Measurements from ENCODE around the gene INPPL1.
A peak's percentile ranks its signal among the peaks of the same experiment; 100 is the strongest.

Gene INPPL1

DNA sequence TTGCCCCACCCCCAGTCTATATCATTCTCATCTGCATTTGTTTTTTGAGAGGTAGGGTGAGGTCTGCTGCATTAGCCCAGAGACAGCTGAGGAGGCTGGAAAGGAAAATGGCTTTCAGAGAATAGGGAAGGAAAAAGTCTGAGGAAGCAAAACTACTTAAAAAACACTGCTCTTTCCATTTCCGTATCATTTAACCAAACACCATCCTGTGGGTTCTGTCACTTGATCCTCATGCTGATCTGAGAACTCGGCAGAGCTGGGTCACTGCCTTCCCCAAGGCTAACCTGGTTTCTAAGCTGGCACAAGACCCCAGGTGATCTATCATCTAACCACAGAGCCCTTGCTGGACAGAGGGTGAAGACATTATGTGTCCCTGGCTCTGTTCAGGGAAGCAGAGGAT is 6.7 kb upstream of the INPPL1 start:
- Histone ChIP-seq H3K27ac (ENCODE audit: low read length) (no peak overlapping the region), H3K4me1 (ENCODE audit: control insufficient read depth, insufficient read depth, low read length) (peaks cover 2% of the 10 kb centered on the region; the same call in 1 of the 2 replicates), H3K4me3 (ENCODE audit: low read length) (no peak overlapping the region), H3K9me3 (ENCODE audit: control insufficient read depth, insufficient read depth, low read length) (no peaks in the 10 kb centered on the region), H3K27me3 (ENCODE audit: control insufficient read depth, insufficient read depth, low read length) (no peaks in the 10 kb centered on the region), H3K36me3 (ENCODE audit: control insufficient read depth, insufficient read depth, low read length) (no peaks in the 10 kb centered on the region)
- no peak for DNase-seq (ENCODE audit: low read depth, low spot score)
- no CpG with 5 or more reads among the region's 2 CpGs for WGBS (ENCODE audit: insufficient coverage, insufficient read length)

DNA sequence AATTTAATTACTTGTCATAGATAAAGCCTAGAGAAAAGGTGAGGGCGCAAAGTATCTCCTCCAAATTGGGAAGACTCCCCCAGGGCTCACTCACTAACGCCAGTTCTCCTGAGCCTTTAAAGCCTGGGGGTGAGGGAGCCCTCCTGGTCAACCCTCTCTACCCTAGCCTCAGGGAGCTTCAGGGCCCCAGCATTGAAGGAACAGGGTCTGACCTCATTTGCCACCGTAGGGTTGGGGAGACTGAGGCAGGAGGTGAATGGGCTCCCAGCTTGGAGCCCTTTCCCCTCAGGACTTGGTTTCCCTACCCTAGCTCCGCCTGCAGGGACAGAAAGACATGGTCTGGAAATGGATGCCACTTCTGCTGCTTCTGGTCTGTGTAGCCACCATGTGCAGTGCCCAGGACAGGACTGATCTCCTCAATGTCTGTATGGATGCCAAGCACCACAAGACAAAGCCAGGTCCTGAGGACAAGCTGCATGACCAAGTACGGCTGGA is 6.3 kb upstream of the INPPL1 start:
- Histone ChIP-seq H3K36me3 (ENCODE audit: control insufficient read depth, insufficient read depth, low read length) (no peaks in the 10 kb centered on the region), H3K9me3 (ENCODE audit: control insufficient read depth, insufficient read depth, low read length) (no peaks in the 10 kb centered on the region), H3K27ac (ENCODE audit: low read length) (no peak overlapping the region), H3K4me3 (ENCODE audit: low read length) (no peak overlapping the region), H3K27me3 (ENCODE audit: control insufficient read depth, insufficient read depth, low read length) (no peaks in the 10 kb centered on the region), H3K4me1 (ENCODE audit: control insufficient read depth, insufficient read depth, low read length) (peaks cover 2% of the 10 kb centered on the region; the same call in 1 of the 2 replicates)
- no CpG with 5 or more reads among the region's 5 CpGs for WGBS (ENCODE audit: insufficient coverage, insufficient read length)
- no peak for DNase-seq (ENCODE audit: low read depth, low spot score)

DNA sequence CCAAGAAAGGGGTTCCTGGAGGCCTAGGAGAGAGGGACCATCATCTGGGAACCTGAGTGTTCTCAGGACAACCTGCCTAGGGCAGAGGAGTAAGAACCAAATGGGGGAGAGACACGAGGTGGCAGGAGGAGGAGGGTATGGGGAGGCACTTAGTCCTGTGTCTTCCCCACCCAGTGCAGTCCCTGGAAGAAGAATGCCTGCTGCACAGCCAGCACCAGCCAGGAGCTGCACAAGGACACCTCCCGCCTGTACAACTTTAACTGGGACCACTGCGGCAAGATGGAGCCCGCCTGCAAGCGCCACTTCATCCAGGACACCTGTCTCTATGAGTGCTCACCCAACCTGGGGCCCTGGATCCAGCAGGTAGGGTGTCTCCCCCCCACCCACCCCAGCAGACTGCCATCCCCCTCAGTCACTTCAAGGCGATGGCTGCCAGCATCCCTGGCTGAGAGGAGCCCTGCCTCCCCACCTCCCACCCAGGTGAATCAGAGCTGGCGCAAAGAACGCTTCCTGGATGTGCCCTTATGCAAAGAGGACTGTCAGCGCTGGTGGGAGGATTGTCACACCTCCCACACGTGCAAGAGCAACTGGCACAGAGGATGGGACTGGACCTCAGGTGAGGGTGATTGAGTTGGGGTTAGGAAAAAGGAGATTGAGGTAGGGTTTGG is 3.7 kb upstream of the INPPL1 start:
- H3K9me3 ChIP-seq (ENCODE audit: control insufficient read depth, insufficient read depth, low read length): no peaks in the 10 kb centered on the region
- no peaks in the 10 kb centered on the region for H3K36me3 ChIP-seq (ENCODE audit: control insufficient read depth, insufficient read depth, low read length)
- peaks cover 5% of the 10 kb centered on the region for H3K4me1 ChIP-seq (ENCODE audit: control insufficient read depth, insufficient read depth, low read length)
- H3K27ac ChIP-seq (ENCODE audit: low read length): no peak overlapping the region
- WGBS (ENCODE audit: insufficient coverage, insufficient read length): no CpG with 5 or more reads among the region's 10 CpGs
- H3K4me3 ChIP-seq (ENCODE audit: low read length): no peak overlapping the region
- DNase-seq (ENCODE audit: low read depth, low spot score): no peak
- H3K27me3 ChIP-seq (ENCODE audit: control insufficient read depth, insufficient read depth, low read length): no peaks in the 10 kb centered on the region

DNA sequence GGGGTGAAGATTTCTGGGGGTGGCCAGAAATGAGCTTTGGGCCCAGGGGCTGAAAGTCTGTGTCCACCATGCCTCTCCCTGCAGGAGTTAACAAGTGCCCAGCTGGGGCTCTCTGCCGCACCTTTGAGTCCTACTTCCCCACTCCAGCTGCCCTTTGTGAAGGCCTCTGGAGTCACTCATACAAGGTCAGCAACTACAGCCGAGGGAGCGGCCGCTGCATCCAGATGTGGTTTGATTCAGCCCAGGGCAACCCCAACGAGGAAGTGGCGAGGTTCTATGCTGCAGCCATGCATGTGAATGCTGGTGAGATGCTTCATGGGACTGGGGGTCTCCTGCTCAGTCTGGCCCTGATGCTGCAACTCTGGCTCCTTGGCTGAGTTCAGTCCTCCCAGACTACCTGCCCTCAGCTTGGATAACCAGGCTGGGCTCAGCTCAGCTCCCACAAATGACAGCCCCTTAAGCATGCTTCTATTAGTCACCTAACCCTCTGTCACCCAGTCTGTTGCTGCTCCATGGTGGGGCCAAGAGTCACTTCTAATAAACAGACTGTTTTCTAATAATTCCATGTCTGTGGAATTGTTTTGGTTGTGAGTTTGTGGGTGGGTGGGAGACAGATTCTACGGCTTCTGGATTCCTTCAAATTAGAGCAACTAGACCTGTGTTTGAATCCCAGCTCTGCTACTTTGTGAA is 3.0 kb upstream of the INPPL1 start:
- no peak overlapping the region for H3K4me3 ChIP-seq (ENCODE audit: low read length)
- DNase-seq (ENCODE audit: low read depth, low spot score): no peak
- no peaks in the 10 kb centered on the region for H3K27me3 ChIP-seq (ENCODE audit: control insufficient read depth, insufficient read depth, low read length)
- H3K27ac ChIP-seq (ENCODE audit: low read length): no peak overlapping the region
- no CpG with 5 or more reads among the region's 7 CpGs for WGBS (ENCODE audit: insufficient coverage, insufficient read length)
- no peaks in the 10 kb centered on the region for H3K9me3 ChIP-seq (ENCODE audit: control insufficient read depth, insufficient read depth, low read length)
- H3K36me3 ChIP-seq (ENCODE audit: control insufficient read depth, insufficient read depth, low read length): no peaks in the 10 kb centered on the region
- peaks cover 5% of the 10 kb centered on the region for H3K4me1 ChIP-seq (ENCODE audit: control insufficient read depth, insufficient read depth, low read length)

DNA sequence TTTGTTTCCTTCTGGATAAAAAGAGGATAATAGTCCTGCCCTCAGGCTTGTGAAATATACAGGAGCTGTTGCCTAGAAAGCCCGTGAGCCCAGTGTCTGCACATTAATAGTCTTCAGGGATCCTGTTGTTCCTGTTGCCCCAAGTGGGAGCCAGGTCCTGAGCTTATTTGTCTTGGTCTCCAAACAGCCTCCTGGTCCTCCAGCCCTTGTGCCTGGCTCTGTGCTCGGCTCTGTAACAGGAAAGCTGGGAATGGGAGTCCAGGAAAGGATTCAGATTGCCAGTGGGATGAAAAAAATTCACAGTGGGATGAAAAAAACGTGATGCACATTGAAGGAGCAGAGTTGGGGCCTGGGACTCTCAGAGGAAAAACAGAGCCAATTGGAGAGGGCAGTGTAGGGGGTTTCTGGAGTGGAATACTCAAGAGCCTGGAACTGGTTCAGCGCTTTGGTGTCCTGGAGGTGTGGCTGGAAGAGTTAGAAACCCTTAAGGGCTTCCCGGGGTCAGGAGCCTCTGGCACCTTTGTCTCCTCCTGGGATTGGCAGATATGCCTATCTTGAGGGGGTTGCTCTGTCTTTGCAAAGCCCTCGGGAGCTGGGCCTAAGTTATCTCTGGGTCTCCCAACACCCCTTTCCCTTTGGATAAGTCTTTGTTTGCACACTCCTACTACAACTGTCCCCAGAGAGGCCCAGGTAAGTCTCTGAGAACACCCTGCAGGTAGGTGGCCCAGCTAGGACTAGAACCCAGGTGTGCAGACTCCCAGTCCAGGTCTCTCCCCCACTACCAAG is 2.3 kb upstream of the INPPL1 start:
- H3K4me3 ChIP-seq (ENCODE audit: low read length): no peak overlapping the region
- H3K27ac ChIP-seq (ENCODE audit: low read length): no peak overlapping the region
- DNase-seq (ENCODE audit: low read depth, low spot score): no peak
- H3K4me1 ChIP-seq (ENCODE audit: control insufficient read depth, insufficient read depth, low read length): peaks cover 5% of the 10 kb centered on the region
- no peaks in the 10 kb centered on the region for H3K36me3 ChIP-seq (ENCODE audit: control insufficient read depth, insufficient read depth, low read length)
- no CpG with 5 or more reads among the region's 6 CpGs for WGBS (ENCODE audit: insufficient coverage, insufficient read length)
- H3K27me3 ChIP-seq (ENCODE audit: control insufficient read depth, insufficient read depth, low read length): no peaks in the 10 kb centered on the region
- no peaks in the 10 kb centered on the region for H3K9me3 ChIP-seq (ENCODE audit: control insufficient read depth, insufficient read depth, low read length)

DNA sequence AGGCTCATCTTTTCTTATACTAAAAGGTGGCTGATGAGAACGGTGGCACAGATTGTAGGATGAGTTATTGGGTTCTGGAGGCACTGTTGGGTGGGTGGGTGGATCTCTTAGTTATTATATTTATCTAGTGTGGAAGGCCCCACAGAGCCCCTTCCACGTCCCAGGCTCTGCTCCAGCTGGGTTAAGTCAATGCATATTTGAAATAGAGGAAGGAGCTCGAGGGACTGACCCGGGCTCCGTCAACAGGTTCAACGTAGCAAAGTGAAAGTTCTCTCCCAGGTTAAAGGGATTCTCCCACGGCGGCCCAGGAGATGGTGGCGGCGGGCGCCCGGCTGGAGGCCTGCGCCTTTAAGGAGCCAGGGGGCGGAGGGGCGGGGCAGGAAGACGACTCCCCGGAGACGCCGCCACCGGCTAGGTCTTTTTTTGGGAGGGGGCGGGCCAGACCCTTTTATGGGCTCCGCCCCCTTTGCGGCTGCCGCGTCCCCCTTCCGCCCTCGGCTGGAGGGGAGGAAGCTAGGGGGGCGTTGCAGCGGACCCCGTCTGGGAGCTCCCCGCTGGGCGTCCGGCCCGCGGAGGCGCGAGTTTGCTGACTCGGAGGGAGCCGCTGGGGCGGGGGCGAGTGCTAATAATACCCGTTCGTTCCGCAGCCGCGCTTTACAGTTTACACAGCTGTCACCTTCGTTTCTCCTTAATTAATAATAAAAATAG is 1.5 kb upstream of the INPPL1 start:
- H3K4me3 ChIP-seq (ENCODE audit: low read length): peak overlapping the region; percentile 64; the same call in 1 of the 2 replicates
- whole genome bisulfite sequencing (ENCODE audit: insufficient coverage, insufficient read length): no CpG with 5 or more reads among the region's 47 CpGs
- DNase-seq (ENCODE audit: low read depth, low spot score): peak; percentile 71
- peaks cover 5% of the 10 kb centered on the region for H3K4me1 ChIP-seq (ENCODE audit: control insufficient read depth, insufficient read depth, low read length)
- H3K27ac ChIP-seq (ENCODE audit: low read length): no peak overlapping the region
- no peaks in the 10 kb centered on the region for H3K27me3 ChIP-seq (ENCODE audit: control insufficient read depth, insufficient read depth, low read length)
- no peaks in the 10 kb centered on the region for H3K36me3 ChIP-seq (ENCODE audit: control insufficient read depth, insufficient read depth, low read length)
- H3K9me3 ChIP-seq (ENCODE audit: control insufficient read depth, insufficient read depth, low read length): no peaks in the 10 kb centered on the region

DNA sequence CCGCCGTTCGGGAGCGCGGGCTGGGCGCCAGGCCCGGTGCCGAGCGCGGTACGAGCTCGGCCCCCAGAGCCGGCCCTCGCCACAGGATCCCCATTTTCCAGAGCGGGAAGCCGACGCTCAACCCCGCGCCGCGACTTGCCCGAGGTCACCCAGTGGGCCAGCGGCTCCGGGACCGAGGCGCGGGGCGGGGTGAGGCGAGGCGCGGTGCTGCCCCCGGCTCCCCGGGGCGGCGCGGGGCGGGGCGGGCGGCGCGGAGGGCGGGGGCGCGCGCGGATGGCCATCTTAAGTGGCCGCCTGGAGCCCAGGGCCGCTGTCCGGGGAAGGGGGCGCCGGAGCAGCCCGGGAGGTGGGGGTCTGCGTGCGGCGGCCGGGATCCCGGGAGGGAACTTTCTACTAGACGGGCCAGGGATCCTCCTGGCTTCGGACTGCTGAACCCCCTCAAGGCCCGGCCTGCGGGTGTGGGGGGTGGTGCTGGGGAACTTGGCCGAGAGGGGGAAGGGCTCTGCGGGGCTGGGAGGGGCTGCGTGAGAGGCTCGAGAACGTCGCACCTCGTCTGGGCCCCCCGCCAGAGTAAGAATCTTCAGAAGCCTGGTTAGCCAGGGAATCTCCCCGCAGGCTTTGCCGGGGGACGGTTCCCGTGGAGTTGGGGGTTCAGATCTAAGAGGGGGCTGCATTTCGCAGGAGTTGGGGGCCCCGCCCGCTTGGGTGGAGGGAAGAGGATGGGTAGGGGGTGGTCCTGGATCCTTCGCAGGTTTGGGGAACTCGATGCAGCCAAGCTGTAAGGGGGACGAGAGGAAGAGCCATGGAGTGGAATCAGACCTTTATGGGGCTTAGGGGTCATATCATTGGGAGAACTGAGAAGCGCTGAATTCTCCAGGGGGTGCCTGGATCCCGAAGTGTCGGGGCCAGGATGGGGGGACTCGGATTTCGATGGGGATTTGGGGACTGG is 678 bp upstream of the INPPL1 start:
- Histone ChIP-seq H3K4me1 (ENCODE audit: control insufficient read depth, insufficient read depth, low read length) (peaks cover 5% of the 10 kb centered on the region), H3K27ac (ENCODE audit: low read length) (no peak overlapping the region), H3K36me3 (ENCODE audit: control insufficient read depth, insufficient read depth, low read length) (peaks cover 5% of the 10 kb centered on the region; the same call in 1 of the 2 replicates), H3K9me3 (ENCODE audit: control insufficient read depth, insufficient read depth, low read length) (no peaks in the 10 kb centered on the region), H3K4me3 (ENCODE audit: low read length) (peak overlapping the region; percentile 64; the same call in 1 of the 2 replicates), H3K27me3 (ENCODE audit: control insufficient read depth, insufficient read depth, low read length) (no peaks in the 10 kb centered on the region)
- no CpG with 5 or more reads among the region's 84 CpGs for WGBS (ENCODE audit: insufficient coverage, insufficient read length)
- no peak for DNase-seq (ENCODE audit: low read depth, low spot score)

DNA sequence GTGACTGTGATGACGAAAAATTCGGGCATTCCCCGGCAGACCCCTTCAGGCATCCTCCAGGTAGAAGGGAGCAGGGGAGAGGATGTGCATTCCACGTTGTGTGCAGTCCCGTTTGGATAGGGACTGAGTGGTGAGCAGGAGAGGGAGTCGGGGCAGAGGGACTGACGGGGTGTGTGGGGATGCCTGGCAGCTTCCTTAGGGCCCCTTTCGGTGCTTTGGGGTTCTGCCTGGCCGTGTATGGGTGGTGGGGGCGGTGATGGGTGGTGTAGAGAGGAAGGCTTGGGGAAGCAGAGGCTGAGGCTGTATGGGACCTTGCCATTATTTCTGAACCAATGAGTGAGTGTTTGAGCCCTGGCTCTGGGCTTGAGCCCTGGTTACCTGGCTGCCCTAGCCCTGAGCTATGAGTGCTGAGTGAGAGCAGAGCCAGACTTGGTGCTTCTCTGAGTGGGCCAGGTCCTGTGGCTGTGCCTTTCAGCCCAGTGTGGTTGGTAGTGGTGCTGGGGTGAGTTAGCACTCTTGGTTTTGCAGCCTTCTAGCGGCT is 914 bp downstream of the INPPL1 start:
- Histone ChIP-seq H3K4me1 (ENCODE audit: control insufficient read depth, insufficient read depth, low read length) (peaks cover 5% of the 10 kb centered on the region), H3K27ac (ENCODE audit: low read length) (no peak overlapping the region), H3K9me3 (ENCODE audit: control insufficient read depth, insufficient read depth, low read length) (no peaks in the 10 kb centered on the region), H3K36me3 (ENCODE audit: control insufficient read depth, insufficient read depth, low read length) (peaks cover 20% of the 10 kb centered on the region), H3K4me3 (ENCODE audit: low read length) (peak overlapping the region; percentile 64; the same call in 1 of the 2 replicates), H3K27me3 (ENCODE audit: control insufficient read depth, insufficient read depth, low read length) (no peaks in the 10 kb centered on the region)
- no peak for DNase-seq (ENCODE audit: low read depth, low spot score)
- no CpG with 5 or more reads among the region's 11 CpGs for WGBS (ENCODE audit: insufficient coverage, insufficient read length)

DNA sequence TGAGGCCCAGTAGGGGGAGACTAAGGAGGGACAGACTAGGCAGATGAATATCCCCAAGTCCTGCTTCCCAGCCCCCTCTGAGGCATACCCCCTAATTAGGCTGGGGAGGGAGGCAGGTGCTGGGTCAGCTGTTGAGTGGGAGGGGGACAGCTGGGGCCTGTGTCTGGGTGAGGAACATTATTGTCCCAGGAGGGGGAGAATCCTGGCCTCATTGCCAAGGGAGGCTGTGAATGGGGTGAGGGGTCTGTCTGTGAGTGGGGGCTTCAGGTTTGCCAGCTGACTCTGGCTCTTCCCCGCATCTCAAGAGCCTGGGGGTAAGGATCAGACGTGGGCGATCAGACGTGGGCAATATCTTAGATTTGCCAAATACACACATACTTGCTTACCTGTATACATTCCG is 2.1 kb downstream of the INPPL1 start:
- WGBS (ENCODE audit: insufficient coverage, insufficient read length): no CpG with 5 or more reads among the region's 5 CpGs
- peaks cover 30% of the 10 kb centered on the region for H3K36me3 ChIP-seq (ENCODE audit: control insufficient read depth, insufficient read depth, low read length)
- H3K27ac ChIP-seq (ENCODE audit: low read length): no peak overlapping the region
- peaks cover 5% of the 10 kb centered on the region for H3K4me1 ChIP-seq (ENCODE audit: control insufficient read depth, insufficient read depth, low read length)
- H3K9me3 ChIP-seq (ENCODE audit: control insufficient read depth, insufficient read depth, low read length): no peaks in the 10 kb centered on the region
- H3K27me3 ChIP-seq (ENCODE audit: control insufficient read depth, insufficient read depth, low read length): no peaks in the 10 kb centered on the region
- no peak for DNase-seq (ENCODE audit: low read depth, low spot score)
- H3K4me3 ChIP-seq (ENCODE audit: low read length): no peak overlapping the region

Measured in iPS DF 6.9 (cell line).